Measurements from ENCODE around the gene ATG2A. TPM values are rescaled to one million over a fixed set of nuclear protein-coding genes. Genes with fewer than 3 reads are reported as not detected.

ATG2A gene
- total and polyA plus RNA-seq, 2 donors (not counting 3 experiments of a cell fraction or from before 2014, with no cell fraction given) = 13.4 to 24.3 TPM

- H3K9ac ChIP-seq (replicated peaks; ENCODE audit: extremely low read depth, insufficient read depth, low read length) = peak overlapping the region; percentile 67
- peaks cover 0 to 3% of the 10 kb centered on the region in 2 experiments for H3K36me3 ChIP-seq (ENCODE audit: control insufficient read depth in 2 of 2, extremely low read depth in 1 of 2, insufficient read depth in 2 of 2, low read length in 2 of 2)
- dilution Hi-C loops (cut with MboI; ENCODE audit: extremely low pct_ligation_motif_present, low sequenced_read_pairs) = no loop called here
- CTCF ChIA-PET = interaction anchor here (1.1 to 3.7 kb wide), 6 partner anchors 10 to 145 kb away, joined by 3 to 101 read pairs (median 44); partner anchors contain the start of gene EHD1
- peaks cover 80% of the 10 kb centered on the region for H3K79me2 ChIP-seq (ENCODE audit: control insufficient read depth, insufficient read depth, low read length)
- intact Hi-C loops (cut with micrococcal nuclease) = no loop called here
- no peak overlapping the region for H3K4me3 ChIP-seq (replicated peaks in 1 of 3; ENCODE audit: insufficient read depth in 1 of 3, low read depth in 1 of 3, low read length in 3 of 3)
- no TSS peak for BruUV-seq (replicated peaks)
- FAIRE-seq (no peak), DNase-seq (ENCODE audit: low read depth, low spot score) (no peak)
- POLR2A ChIA-PET = interaction anchor here (1.6 to 3.5 kb wide), 2 partner anchors 10 to 13 kb away, joined by 12 to 45 read pairs; partner anchors contain the start of gene EHD1
- H3K27ac ChIP-seq (ENCODE audit: insufficient read depth, low read depth, low read length) = peak overlapping the region; percentile 98
- H3K4me1 ChIP-seq (ENCODE audit: control insufficient read depth, extremely low read depth, insufficient read depth, low read length) = peaks cover 64% of the 10 kb centered on the region
- no peak overlapping the region for H2AFZ ChIP-seq (ENCODE audit: low read depth, low read length)
- no peaks in the 10 kb centered on the region for H4K20me1 ChIP-seq (replicated peaks; ENCODE audit: control insufficient read depth, extremely low read depth, insufficient read depth, low read length)
- TF ChIP-seq, protein P1, sequence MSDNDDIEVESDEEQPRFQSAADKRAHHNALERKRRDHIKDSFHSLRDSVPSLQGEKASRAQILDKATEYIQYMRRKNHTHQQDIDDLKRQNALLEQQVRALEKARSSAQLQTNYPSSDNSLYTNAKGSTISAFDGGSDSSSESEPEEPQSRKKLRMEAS (IDR thresholded peaks at IDR 0.05; ENCODE audit: insufficient read depth, insufficient read length) = no peak
- no peak for TF ChIP-seq EZH2 (IDR thresholded peaks at IDR 0.05; ENCODE audit: borderline replicate concordance, low read depth, low read length, severe bottlenecking)
- TF ChIP-seq MYC (IDR thresholded peaks at IDR 0.05; ENCODE audit: low read depth, low read length) = no peak
- no peak for TF ChIP-seq JUN (IDR thresholded peaks at IDR 0.05; ENCODE audit: borderline replicate concordance, insufficient read depth, insufficient read length, low read depth)
- no peak for TF ChIP-seq CTCF (IDR thresholded peaks at IDR 0.05; ENCODE audit: extremely low read depth in 1 of 2, insufficient read depth in 1 of 2, low read depth in 1 of 2, low read length in 2 of 2)
- no peak for TF ChIP-seq GATA2 (IDR thresholded peaks at IDR 0.05; ENCODE audit: insufficient read depth, insufficient read length, low read depth, low read length)
- TF ChIP-seq FOS (IDR thresholded peaks at IDR 0.05; ENCODE audit: borderline replicate concordance, insufficient read depth, low read length) = no peak
- TF ChIP-seq POLR2AphosphoS5 (IDR thresholded peaks at IDR 0.05; ENCODE audit: insufficient read depth, low read depth, low read length) = no peak
- no peak for TF ChIP-seq POLR2A (IDR thresholded peaks at IDR 0.05; ENCODE audit: low read depth, low read length)
- no peaks in the 10 kb centered on the region for H3K9me3 ChIP-seq (replicated peaks; ENCODE audit: control insufficient read depth, insufficient read depth, low read length)
- no peaks in the 10 kb centered on the region for H3K9me1 ChIP-seq (replicated peaks; ENCODE audit: control insufficient read depth, extremely low read depth, insufficient read depth, low read length)
- H3K27me3 ChIP-seq (ENCODE audit: control insufficient read depth in 2 of 2, insufficient read depth in 2 of 2, low read length in 2 of 2) = no peaks in the 10 kb centered on the region
- no peak overlapping the region for H3K4me2 ChIP-seq (ENCODE audit: insufficient read depth, low read length)
These were observed 49.1 kb downstream of the ATG2A start for GRCh38 chr11:64867748-64868462.
